EL (cell line): ENCODE measurements around the gene SERGEF.

Experiments used
- DNase-seq: peaks from one replicate; pipeline ENCODE4 v3.0.0-alpha.2; 2016

Gene SERGEF

GRCh38 chr11:17766073-17766359, 246.8 kb downstream of the SERGEF start:
- DNase-seq: no peak

- DNase-seq: no peak
Observed at GRCh38 chr11:17765356-17766072, 247.3 kb downstream of the SERGEF start.

DNA sequence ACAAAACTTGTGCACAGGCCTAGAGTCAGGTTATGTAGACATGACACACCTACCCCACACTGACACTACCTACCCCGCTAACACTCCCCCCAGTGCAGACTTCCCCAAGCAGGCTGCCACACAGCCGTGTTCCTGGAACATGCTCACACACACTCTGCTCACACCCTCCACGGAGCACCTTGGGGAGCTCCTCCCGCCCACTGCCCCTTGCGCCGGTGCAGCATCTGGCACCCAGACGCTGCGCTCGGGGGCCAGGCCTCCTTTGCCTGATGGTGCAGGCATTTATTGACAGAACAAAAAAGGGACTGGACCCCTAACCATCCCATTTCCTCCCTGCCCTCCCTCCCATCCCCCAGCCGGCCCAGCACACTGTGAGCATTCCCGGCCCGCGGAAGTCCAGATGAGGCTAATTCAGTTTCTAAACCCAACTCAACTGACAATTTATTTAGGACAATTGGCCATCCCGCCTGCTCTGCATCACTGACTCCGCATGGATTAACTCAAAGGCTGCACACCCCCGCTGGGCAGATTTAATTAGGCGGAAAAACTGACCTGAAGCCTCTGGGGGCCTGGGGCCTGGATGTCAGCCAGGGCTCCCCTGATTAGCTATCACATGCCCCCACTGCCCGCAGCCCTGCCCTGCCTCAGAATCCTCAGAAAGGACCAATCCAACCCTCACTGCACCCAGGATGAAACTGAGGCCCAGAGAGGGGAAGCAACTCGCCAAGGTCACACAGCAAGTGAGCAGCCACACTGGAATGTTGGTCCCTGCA, 248.2 kb downstream of the SERGEF start:
- DNase-seq: no peak

DNA sequence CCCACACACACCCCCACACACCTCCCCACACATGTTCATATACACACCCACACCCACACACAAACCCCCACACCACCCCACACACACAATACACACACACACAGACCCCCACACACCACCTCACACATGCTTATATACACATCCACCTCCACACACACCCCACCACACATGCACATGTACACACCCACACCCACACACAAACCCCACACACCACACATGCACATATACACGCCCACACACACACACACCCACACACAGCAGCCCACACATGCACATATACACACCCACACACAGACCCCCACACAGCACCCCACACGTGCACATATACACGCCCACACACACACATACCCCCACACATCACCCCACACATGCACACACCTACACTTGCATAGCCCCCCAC, 249.1 kb downstream of the SERGEF start:
- no peak for DNase-seq

DNA sequence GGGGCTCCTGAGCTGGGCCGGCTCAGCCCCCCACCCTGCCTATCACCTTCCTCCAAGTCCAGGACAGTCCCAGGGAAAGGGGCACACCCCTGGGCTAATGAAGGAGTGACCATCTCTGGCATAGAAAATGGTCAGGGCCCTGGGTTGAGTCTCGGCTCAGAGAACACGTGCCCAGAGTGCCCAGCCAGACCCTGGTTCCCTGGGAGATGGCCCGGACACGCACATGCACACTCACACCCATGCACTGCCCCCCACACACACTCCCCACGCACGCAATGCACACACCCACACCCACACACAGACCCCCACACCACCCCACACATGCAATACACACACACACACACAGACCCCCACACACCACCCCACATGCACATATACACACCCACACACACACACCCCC, 249.6 kb downstream of the SERGEF start:
- no peak for DNase-seq

DNA sequence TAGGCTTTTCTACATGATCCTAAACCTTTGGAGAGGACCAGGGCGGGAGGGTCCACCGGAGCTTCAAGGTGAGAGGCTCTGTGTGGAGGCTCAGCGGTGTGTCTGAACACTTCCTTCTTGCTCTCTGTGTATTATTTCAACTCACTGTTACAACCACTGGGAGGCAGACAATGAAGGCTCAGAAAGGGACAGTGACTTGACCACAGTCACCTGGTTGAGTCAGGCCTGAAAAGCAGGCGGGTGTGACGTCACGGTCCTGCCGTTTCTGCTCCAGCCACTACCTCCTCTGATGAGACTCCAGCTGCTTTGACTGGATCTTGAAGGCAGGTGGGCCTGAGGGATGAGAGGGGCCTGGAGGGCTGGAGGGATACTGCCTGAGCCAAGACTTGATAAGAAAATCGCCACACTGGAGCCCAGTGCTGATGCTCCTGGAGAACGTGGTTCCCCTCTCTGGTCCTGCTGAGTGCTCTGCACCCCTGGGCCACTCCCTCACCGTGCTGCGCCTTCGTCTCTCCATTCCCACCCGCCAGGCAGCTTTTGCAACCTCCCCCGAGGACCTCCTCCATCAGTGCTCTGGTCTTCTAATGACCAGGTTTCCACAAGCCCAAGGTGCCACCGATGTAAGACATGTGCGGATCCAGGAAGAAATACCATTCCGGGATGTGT, 250.4 kb downstream of the SERGEF start:
- DNase-seq: no peak

DNA sequence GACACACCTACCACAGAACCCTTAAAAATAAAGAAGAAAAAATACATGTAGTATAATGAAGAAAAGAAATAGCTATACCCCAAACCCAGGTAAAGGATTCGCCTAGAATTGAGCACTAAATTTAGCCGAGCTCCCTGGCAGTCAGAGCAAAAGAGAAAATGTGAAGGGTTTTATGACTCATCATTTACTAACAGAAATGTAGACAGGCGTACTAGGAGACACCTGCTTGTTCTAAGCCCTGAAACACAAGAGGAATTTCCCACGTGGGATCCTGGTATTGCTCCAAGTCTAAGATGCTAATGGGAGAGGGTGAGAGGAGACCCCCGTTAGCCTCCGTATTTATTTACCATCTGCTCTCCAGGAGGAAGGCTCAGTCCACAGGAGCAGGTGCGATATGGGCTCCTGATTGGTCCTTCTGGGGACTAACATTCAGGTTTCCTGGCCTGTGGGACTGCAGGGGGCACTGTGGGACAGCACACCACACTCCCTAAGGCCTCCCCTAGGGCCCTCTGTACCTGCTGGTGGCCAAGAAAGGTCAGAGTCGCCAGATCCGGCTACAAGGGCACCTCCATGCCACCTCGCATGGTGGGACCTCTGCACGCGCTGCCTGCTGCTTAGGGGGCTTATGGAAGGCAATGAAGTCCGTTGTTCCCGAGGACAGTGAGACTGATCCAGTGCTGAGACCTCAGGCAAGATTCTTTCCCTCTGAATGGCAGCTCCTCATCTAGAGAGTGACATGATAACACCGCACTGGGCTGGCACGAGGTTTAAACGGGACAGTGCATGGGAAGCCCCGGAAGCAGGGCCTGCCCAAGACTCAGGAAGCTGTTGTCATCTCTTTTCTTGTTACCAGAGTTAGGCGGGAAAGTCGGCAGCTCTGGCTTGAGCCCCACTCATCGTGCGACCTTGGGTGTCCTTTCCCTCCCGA, 252.5 kb downstream of the SERGEF start:
- DNase-seq: peak; percentile 27

DNA sequence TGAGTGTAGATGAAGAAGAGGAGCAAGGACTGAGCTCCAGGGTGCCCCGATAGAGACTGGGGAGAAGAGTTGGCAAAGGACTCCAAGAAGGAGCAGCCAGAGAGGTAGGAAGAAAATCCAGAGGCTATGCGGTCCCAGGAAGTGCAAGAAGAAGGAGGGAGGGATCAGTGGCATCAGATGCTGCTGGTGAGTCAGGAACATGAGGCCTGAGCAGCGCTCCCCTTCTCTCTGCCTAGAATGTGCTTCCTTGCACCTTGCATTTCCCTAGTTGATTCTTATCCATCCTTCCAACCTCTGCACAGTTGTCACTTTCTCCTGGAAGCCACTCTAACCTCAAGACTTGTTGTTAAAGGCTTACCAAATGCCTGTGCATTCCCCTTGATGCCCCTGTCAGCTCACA, 257.0 kb downstream of the SERGEF start:
- DNase-seq: no peak

GRCh38 chr11:17753641-17754040, 259.2 kb downstream of the SERGEF start:
- DNase-seq: no peak

- DNase-seq: no peak
Observed at GRCh38 chr11:17753153-17753552, 259.7 kb downstream of the SERGEF start.

DNA sequence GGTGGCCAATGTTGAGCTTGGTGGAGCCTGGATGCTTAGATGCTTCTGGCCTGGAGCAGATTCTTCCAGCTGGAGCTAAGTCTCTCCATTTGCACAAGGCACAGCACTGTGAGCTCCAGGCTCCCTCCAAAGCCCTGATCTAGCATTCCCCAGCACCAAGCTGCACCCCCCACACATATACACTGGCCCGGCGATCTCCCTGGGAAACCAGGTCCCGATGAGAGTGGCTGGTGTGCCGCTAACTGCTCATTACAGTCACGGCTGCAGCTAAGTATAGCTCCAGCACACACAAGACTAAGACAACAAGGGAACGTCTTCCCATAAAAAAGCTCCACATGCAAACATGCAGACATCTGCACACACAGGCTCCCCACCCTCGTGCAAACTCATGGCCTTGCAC, 260.7 kb downstream of the SERGEF start:
- DNase-seq: no peak

GRCh38 chr11:17751558-17751957, 261.3 kb downstream of the SERGEF start:
- no peak for DNase-seq

GRCh38 chr11:17750801-17751165, 262.1 kb downstream of the SERGEF start:
- no peak for DNase-seq

GRCh38 chr11:17750013-17750800, 262.6 kb downstream of the SERGEF start:
- DNase-seq: no peak

- no peak for DNase-seq
Observed at GRCh38 chr11:17748761-17749721, 263.8 kb downstream of the SERGEF start.

DNA sequence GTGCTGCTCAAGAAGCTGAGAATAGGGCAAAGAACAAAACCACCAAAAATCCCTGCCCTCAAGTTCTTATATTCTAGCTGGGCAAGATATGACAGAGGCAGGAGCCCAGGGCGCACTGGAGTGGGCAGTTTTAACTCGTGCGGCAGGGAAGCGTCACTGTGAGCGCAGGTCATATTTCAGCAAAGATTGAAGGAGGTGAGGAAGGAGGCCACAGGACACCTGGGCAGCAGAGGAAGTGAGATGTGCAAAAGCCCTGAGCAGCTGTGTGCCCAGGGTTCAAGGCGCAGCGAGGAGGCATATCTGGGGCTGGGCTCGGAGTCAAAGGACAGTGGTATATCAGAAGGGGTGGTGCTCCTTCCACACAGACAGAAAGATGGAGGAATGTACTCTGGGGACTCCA, 264.8 kb downstream of the SERGEF start:
- DNase-seq: no peak

DNA sequence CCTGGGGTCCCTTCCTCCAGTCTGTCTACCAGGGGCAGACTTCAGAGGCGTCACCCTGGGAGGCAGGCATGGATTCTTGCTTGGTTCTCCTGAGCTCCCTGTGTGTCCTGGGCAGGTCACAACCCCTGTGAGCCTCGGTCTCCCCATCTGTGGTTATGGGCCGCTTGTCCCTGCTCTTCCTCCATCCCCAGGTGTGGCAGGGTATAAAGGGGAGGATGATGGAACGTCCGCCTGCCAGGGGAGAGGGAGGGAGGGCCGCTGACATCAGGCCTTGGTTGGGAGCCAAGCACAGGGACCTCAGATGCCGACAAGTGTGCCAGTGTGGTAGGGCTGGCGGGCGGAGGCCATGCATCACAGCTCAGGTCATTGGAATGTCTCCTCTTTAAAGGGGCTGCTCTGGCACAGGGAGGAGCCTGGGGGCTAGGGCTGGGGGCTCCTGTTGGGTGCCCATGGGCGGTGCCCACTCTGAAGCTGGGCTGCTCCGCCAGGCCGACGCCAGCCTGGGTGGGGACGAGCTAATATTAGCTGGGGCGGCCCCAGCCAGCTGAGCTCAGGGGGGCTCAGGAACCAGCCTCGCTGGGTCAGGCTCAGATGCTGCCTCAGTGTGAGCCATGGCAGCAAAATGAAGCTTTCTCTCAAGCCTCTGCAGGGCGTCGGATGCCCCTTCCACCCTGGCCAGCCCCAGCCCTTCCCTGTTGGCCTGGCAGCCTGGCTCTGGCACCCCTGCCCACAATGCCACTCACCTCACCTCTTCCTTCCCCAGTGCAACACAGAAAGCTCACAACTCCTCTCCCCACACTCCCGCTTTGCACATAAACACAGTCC, 265.5 kb downstream of the SERGEF start:
- no peak for DNase-seq

GRCh38 chr11:17746096-17746495, 266.8 kb downstream of the SERGEF start:
- no peak for DNase-seq

DNA sequence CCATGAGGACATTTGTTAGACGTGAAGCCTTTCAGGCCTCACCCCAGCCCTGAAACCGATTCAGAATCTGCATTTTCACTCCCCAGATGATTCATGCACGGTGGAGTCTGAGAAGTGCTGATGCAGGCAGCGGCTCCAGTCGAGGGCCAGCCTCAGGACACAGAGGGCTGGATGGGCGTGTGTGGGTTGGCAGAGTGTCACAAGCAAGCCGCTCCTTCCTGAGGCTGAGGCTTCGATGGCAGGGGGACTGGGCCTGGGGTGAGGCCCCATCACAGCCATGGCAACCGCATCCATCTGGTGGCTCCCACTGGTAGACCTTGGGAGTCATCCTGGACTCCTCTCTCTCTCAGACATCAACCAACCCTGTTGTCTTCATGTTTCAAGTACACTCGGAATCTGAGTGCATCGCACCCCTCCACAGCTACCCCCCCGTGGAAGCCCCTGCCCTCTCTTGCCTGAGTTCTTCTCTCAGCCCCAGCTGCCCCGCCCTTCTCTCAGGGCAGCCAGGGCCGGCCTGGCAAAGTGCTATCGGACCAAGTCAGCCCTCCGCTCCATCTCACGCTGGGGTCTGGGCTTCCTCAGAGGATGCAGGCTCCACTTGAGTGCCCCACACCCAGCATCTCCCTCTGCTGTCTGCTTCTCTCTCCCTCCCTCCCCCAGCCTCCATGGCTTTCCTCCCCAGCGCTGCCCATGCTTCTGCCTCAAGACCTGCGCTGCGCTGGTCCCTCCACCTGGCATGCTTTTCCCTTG, 267.6 kb downstream of the SERGEF start:
- no peak for DNase-seq
